ENCODE measurements around the gene NUDT8.

NUDT8 gene

DNA sequence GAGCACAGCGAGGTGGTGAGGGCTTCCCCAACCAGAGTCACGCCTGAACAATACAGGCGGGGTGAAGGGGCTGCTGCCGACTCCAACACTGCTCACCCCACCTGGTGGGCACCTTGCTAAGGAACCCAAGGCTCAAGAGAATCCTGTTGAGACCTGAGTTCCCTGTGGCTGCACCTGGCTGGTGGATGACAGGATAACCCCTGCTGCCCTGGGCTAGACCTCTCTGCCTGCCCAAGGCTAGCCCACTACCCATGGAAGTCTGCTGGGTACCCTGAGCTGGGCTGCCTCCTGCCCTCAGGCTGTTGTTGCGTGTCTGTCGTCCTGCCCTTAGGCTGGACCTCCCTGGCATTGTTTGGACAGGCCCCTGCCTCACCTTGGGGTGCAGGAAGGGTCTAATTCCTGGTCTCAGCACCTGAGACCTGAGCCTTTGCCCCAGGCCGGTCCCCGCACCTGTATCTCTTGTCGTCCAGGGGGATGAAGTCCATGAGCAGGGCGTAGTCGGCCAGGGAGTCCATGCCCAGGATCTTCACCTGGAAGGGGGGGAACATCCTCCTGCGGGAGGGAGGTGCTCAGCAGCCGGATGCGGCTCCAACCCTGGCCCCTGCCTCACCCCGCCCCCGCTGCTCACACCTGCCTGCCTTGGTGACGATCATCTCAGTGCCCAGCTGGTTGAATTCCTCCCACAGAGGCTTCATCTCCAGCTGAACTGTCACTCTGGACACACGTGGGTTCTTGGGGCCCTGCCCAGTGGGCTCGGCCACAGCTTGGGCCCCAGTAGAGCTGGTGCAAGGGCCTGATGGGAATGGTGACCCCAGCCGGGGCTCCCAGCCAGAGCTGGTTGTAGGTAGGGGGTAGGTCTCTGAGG lies 4.9 kb upstream of the NUDT8 start:
- TF ChIP-seq, protein P1, sequence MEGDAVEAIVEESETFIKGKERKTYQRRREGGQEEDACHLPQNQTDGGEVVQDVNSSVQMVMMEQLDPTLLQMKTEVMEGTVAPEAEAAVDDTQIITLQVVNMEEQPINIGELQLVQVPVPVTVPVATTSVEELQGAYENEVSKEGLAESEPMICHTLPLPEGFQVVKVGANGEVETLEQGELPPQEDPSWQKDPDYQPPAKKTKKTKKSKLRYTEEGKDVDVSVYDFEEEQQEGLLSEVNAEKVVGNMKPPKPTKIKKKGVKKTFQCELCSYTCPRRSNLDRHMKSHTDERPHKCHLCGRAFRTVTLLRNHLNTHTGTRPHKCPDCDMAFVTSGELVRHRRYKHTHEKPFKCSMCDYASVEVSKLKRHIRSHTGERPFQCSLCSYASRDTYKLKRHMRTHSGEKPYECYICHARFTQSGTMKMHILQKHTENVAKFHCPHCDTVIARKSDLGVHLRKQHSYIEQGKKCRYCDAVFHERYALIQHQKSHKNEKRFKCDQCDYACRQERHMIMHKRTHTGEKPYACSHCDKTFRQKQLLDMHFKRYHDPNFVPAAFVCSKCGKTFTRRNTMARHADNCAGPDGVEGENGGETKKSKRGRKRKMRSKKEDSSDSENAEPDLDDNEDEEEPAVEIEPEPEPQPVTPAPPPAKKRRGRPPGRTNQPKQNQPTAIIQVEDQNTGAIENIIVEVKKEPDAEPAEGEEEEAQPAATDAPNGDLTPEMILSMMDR (IDR thresholded peaks at IDR 0.05; ENCODE audit: control insufficient read depth, insufficient read depth, low read depth, low read length, missing control alignments): no peak
- no peak for DNase-seq (ENCODE audit: low read depth)
- H3K4me3 ChIP-seq (ENCODE audit: control insufficient read depth, low read depth, low read length): no peak overlapping the region

DNA sequence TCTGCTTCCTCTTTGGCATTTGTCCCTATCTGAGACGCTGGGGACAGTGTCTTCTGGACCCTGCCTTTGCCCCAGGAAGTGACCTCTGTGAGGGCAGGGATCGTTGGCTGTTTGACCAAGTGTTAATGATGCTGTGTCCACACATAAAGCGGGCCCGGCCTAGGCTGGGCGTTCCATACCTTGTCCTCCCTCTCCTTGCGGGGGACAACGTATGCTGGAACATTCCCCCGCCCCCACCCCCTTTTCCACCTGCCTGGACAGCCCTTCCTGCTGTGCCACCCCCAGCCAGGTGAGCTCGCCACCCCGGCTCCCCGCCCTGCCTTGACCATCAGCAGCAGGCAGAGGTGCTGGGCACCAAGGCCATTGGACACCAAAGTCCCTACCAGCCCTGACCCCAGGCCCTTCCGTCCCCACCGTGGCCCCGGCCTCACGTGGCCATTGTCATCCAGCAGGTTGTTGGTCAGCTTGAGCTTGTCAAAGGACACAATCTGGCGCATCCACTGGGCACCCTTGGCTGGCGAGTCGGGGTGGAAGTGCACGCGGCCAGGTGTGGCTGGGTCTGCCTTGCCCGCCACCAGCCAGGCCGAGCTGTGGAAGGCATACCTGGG lies 4.1 kb upstream of the NUDT8 start:
- no peak for DNase-seq (ENCODE audit: low read depth)
- TF ChIP-seq, protein P1 (IDR thresholded peaks at IDR 0.05; ENCODE audit: control insufficient read depth, insufficient read depth, low read depth, low read length, missing control alignments): no peak
- no peak overlapping the region for H3K4me3 ChIP-seq (ENCODE audit: control insufficient read depth, low read depth, low read length)

DNA sequence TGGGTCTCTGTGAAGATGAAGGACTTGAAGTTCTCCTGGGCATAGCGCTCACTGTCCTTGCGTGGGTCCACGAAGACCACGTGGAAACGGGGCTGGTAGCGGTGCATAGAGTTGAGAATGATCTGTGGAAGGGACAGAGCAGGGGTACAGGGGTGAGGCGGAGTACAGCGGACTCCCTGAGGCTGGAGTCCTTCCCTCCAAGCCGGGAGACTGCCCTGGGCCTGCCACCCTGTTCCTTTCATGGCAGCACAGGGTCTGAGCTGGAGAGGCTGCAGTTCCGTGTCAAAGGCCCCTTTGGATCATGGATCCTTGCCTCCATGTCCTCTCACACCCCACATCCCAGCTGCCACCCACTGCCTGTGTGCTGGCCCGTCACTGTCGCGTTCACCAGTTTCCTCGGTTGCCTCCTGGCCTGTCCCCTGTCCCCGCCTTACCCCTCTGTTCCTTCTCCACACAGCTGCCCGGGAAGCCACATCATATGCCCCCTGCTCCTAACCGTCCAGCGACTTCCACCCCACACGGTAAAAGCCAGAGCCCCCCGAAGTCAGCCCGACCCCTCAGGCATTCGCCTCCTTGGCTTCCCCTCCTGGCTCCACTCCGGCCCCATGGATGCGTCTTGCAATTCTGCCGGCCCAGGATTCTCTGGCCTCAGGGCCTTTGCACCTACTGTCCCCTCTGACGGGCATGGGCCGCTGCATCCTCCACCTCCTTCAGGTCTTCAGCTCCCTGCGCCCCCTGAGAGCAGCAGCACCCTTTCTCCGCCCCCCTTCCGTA lies 3.4 kb upstream of the NUDT8 start:
- no peak for DNase-seq (ENCODE audit: low read depth)
- TF ChIP-seq, protein P1 (IDR thresholded peaks at IDR 0.05; ENCODE audit: control insufficient read depth, insufficient read depth, low read depth, low read length, missing control alignments): no peak
- H3K4me3 ChIP-seq (ENCODE audit: control insufficient read depth, low read depth, low read length): no peak overlapping the region

DNA sequence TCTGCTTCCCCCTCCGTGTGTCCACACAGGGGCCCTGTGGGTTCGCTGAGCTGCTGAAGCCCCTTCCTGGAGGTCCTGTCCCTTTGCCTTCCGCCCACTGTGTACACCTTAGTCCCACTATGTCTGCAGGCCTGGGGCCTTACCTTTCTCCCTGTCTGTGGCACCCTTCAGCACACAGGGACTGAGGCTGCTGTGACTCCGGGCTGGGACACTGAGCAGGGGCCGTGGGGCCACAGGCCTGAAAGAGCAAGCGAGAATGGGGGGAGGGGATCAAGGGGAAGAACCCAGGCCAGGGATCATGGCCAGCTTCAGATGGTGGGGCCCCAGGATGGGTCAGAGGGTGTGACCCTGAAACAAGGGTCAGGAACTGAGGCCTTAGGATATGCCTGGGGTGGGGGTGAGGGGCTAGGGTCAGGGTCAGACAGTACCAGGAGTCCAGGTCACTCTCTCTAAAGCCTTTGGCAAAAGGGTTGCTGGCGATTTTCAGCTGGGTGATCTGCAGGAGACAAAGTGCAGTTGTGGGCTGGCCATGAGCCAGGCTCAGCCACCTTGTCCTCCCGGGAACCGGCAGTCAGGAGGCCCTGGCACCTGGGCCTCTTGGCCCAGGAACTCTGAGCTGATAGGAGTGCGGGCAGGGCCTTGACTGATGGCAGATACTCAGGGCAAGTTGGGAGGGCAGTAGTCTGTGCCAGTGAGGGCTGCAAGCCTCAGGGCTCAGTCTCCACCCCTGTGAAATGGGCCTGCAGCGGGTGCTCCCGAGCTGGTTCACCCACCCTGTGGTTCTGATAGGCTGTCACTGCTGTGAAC lies 2.6 kb upstream of the NUDT8 start:
- no peak for DNase-seq (ENCODE audit: low read depth)
- no peak overlapping the region for H3K4me3 ChIP-seq (ENCODE audit: control insufficient read depth, low read depth, low read length)
- TF ChIP-seq, protein P1 (IDR thresholded peaks at IDR 0.05; ENCODE audit: control insufficient read depth, insufficient read depth, low read depth, low read length, missing control alignments): no peak

DNA sequence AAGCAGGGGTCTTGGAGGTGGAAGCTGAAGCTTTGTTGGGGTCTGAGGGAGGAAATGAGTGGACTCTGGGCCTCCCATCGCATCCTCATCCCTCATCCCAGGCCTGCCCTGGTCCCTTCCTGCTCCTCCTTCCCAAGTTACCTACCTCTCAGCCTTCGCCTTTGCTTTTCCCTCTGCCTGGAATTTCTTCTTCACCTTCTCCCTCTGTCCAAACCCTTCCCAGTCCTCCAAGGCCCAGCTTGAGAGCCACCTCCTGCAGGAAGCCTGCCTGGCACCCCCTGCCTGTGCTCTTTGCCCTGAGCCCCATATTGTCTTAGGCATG lies 2.1 kb upstream of the NUDT8 start:
- DNase-seq (ENCODE audit: low read depth): no peak
- H3K4me3 ChIP-seq (ENCODE audit: control insufficient read depth, low read depth, low read length): no peak overlapping the region
- TF ChIP-seq, protein P1 (IDR thresholded peaks at IDR 0.05; ENCODE audit: control insufficient read depth, insufficient read depth, low read depth, low read length, missing control alignments): no peak

DNA sequence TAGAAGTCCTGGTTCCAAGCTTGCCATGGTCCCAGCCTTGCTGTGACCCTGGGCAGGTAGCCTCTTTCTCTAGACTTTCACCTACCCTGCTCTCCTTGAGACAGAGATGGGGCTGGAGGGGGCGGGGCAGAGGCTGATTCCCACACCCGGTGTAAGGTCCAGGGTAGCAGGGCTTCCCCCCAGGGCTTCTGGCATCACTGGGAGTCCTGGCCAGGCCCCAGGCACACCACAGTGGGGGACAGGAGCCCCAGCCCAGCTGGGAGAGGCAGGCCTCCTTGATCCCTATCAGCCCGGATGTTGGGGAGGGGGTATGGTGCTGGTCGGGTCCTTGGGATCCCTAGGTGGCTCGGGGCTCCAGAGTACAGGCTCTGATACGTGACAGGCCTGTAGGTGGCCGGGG lies 1.7 kb upstream of the NUDT8 start:
- TF ChIP-seq, protein P1 (IDR thresholded peaks at IDR 0.05; ENCODE audit: control insufficient read depth, insufficient read depth, low read depth, low read length, missing control alignments): no peak
- H3K4me3 ChIP-seq (ENCODE audit: control insufficient read depth, low read depth, low read length): no peak overlapping the region
- no peak for DNase-seq (ENCODE audit: low read depth)

Data from AG09309 (cell line).